ENCODE data around the gene KLK12.

KLK12 gene

GRCh38 chr19:51034704-51035103 lies at the start of gene KLK12:
Gene KLK12 (minus strand): TSS chr19:51035002. CDS start chr19:51034621, 381 bp downstream.
- DNase-seq: no peak

- DNase-seq: no peak
These were observed 49.7 kb upstream of the KLK12 start for GRCh38 chr19:51084505-51084904.

- no peak for DNase-seq
These were observed 49.0 kb upstream of the KLK12 start for GRCh38 chr19:51083783-51084182.

GRCh38 chr19:51083181-51083580 lies 48.4 kb upstream of the KLK12 start:
- no peak for DNase-seq

GRCh38 chr19:51082611-51083010 lies 47.8 kb upstream of the KLK12 start, which contains the start of gene KLK14:
Gene KLK14 (minus strand): TSS chr19:51082887. CDS start chr19:51082614, 273 bp downstream.
- DNase-seq: no peak

- DNase-seq: no peak
These were observed 46.7 kb upstream of the KLK12 start for GRCh38 chr19:51081476-51081875.

GRCh38 chr19:51079481-51080110 lies 44.8 kb upstream of the KLK12 start:
- no peak for DNase-seq

- no peak for DNase-seq
These were observed 43.9 kb upstream of the KLK12 start for GRCh38 chr19:51078731-51079130.

- DNase-seq: no peak
These were observed 43.3 kb upstream of the KLK12 start for GRCh38 chr19:51078104-51078503.

- DNase-seq: no peak
These were observed 41.9 kb upstream of the KLK12 start for GRCh38 chr19:51076631-51077213.

GRCh38 chr19:51075998-51076397 lies 41.2 kb upstream of the KLK12 start:
- DNase-seq: no peak

GRCh38 chr19:51071095-51071405 lies 36.2 kb upstream of the KLK12 start:
- DNase-seq: no peak

- DNase-seq: no peak
These were observed 35.7 kb upstream of the KLK12 start for GRCh38 chr19:51070334-51071094.

- no peak for DNase-seq
These were observed 31.8 kb upstream of the KLK12 start for GRCh38 chr19:51066393-51067186.

- DNase-seq: no peak
These were observed 30.6 kb upstream of the KLK12 start for GRCh38 chr19:51065221-51065960.

- no peak for DNase-seq
These were observed 29.9 kb upstream of the KLK12 start, which contains the start of gene KLK13 for GRCh38 chr19:51064534-51065220. Gene KLK13 (minus strand): TSS chr19:51065092. CDS start chr19:51065067, 25 bp downstream.

GRCh38 chr19:51063664-51064063 lies 28.9 kb upstream of the KLK12 start:
- DNase-seq: no peak

- DNase-seq: no peak
These were observed 26.2 kb upstream of the KLK12 start for GRCh38 chr19:51060973-51061372.

GRCh38 chr19:51060336-51060735 lies 25.5 kb upstream of the KLK12 start:
- DNase-seq: no peak

- DNase-seq: no peak
These were observed 24.9 kb upstream of the KLK12 start for GRCh38 chr19:51059715-51060114.

GRCh38 chr19:51055866-51056265 lies 21.1 kb upstream of the KLK12 start:
- no peak for DNase-seq

GRCh38 chr19:51047031-51047335 lies 12.2 kb upstream of the KLK12 start:
- no peak for DNase-seq

All from T1000 (cell line).